Measurements from ENCODE around the gene TBC1D5.

The TBC1D5 gene

GRCh38 chr3:17553080-17553479, 189.4 kb downstream of the TBC1D5 start:
- TF ChIP-seq CTCF (IDR thresholded peaks at IDR 0.05) = no peak
- Mint-ChIP-seq H3K27me3 (ENCODE audit: low read depth, poor library complexity) (no peaks in the 10 kb centered on the region), H3K27ac (no peak overlapping the region)

GRCh38 chr3:17552351-17552750, 190.1 kb downstream of the TBC1D5 start:
- no peak overlapping the region for H3K27ac Mint-ChIP-seq
- H3K9me3 Mint-ChIP-seq = no peaks in the 10 kb centered on the region
- H3K36me3 Mint-ChIP-seq (ENCODE audit: low read depth) = no peaks in the 10 kb centered on the region
- no peak for DNase-seq
- H3K27me3 Mint-ChIP-seq (ENCODE audit: low read depth, poor library complexity) = no peaks in the 10 kb centered on the region
- H3K4me1 Mint-ChIP-seq = no peaks in the 10 kb centered on the region
- no peak for TF ChIP-seq CTCF (IDR thresholded peaks at IDR 0.05)
- no peak overlapping the region for H3K4me3 Mint-ChIP-seq

More at GRCh38 chr3:17553080-17553479, 189.4 kb downstream of the TBC1D5 start:
- no peaks in the 10 kb centered on the region for H3K9me3 Mint-ChIP-seq
- no peak for DNase-seq
- H3K4me3 Mint-ChIP-seq = no peak overlapping the region
- H3K36me3 Mint-ChIP-seq (ENCODE audit: low read depth) = no peaks in the 10 kb centered on the region
- no peaks in the 10 kb centered on the region for H3K4me1 Mint-ChIP-seq

- H3K9me3 Mint-ChIP-seq = no peaks in the 10 kb centered on the region
Observed at GRCh38 chr3:17551895-17552294, 190.5 kb downstream of the TBC1D5 start.

GRCh38 chr3:17551333-17551732, 191.1 kb downstream of the TBC1D5 start:
- no peak overlapping the region for H3K4me3 Mint-ChIP-seq
- H3K4me1 Mint-ChIP-seq = no peaks in the 10 kb centered on the region
- no peak overlapping the region for H3K27ac Mint-ChIP-seq

More at GRCh38 chr3:17551895-17552294, 190.5 kb downstream of the TBC1D5 start:
- Mint-ChIP-seq H3K36me3 (ENCODE audit: low read depth) (no peaks in the 10 kb centered on the region), H3K27me3 (ENCODE audit: low read depth, poor library complexity) (no peaks in the 10 kb centered on the region), H3K4me3 (no peak overlapping the region), H3K4me1 (no peaks in the 10 kb centered on the region), H3K27ac (no peak overlapping the region)
- TF ChIP-seq CTCF (IDR thresholded peaks at IDR 0.05) = no peak
- DNase-seq = no peak

GRCh38 chr3:17550624-17551023, 191.8 kb downstream of the TBC1D5 start:
- TF ChIP-seq CTCF (IDR thresholded peaks at IDR 0.05) = no peak
- DNase-seq = no peak
- Mint-ChIP-seq H3K4me3 (no peak overlapping the region), H3K4me1 (no peaks in the 10 kb centered on the region), H3K27ac (no peak overlapping the region), H3K9me3 (no peaks in the 10 kb centered on the region), H3K36me3 (ENCODE audit: low read depth) (no peaks in the 10 kb centered on the region), H3K27me3 (ENCODE audit: low read depth, poor library complexity) (no peaks in the 10 kb centered on the region)

More at GRCh38 chr3:17551333-17551732, 191.1 kb downstream of the TBC1D5 start:
- Mint-ChIP-seq H3K9me3 (no peaks in the 10 kb centered on the region), H3K27me3 (ENCODE audit: low read depth, poor library complexity) (no peaks in the 10 kb centered on the region), H3K36me3 (ENCODE audit: low read depth) (no peaks in the 10 kb centered on the region)
- no peak for DNase-seq
- no peak for TF ChIP-seq CTCF (IDR thresholded peaks at IDR 0.05)

GRCh38 chr3:17546500-17547255, 195.8 kb downstream of the TBC1D5 start:
- no peak for TF ChIP-seq CTCF (IDR thresholded peaks at IDR 0.05)
- Mint-ChIP-seq H3K4me1 (no peaks in the 10 kb centered on the region), H3K9me3 (peaks cover under 1% of the 10 kb centered on the region), H3K27ac (no peak overlapping the region), H3K27me3 (ENCODE audit: low read depth, poor library complexity) (no peaks in the 10 kb centered on the region), H3K4me3 (no peak overlapping the region), H3K36me3 (ENCODE audit: low read depth) (peaks cover under 1% of the 10 kb centered on the region)
- DNase-seq = no peak

All from nephron progenitor cell (in vitro differentiated cells).